GM21381 (cell line): Measurements from ENCODE around the gene NFATC2.

Source experiments
- ATAC-seq: cut with Tn5 transposase; IDR thresholded peaks from one replicate; pipeline ENCODE4 v1.9.1; 2021; ENCODE audit warnings: mild to moderate bottlenecking, moderate library complexity; ENCODE audit not compliant: unreplicated experiment

NFATC2 gene

GRCh38 chr20:51342510-51343236 lies 199.8 kb downstream of the NFATC2 start:
- ATAC-seq, result no peak

GRCh38 chr20:51341581-51341980 lies 200.9 kb downstream of the NFATC2 start:
- ATAC-seq, result no peak

- ATAC-seq, result no peak
Observed at GRCh38 chr20:51340451-51340840, 202.1 kb downstream of the NFATC2 start.

GRCh38 chr20:51339721-51340450 lies 202.6 kb downstream of the NFATC2 start:
- ATAC-seq, result no peak

GRCh38 chr20:51338692-51339440 lies 203.7 kb downstream of the NFATC2 start:
- no peak for ATAC-seq

GRCh38 chr20:51337126-51337805 lies 205.3 kb downstream of the NFATC2 start:
- no peak for ATAC-seq
